Stimulated activated CD4-positive, alpha-beta T cell treated with anti-CD3 and anti-CD28 coated beads, Interleukin-1b, Interleukin-23, amount 100 ng/mL, for 1 hour (primary cell): ENCODE data around the gene MOBP.

Experiments
- DNase-seq, 2 donors: peaks; one replicate each; pipeline ENCODE4 v3.0.0-alpha.2; 2020; ENCODE audit warnings: low read depth in 2 of 2

The MOBP gene

GRCh38 chr3:39497753-39498152 lies 30.3 kb downstream of the MOBP start:
- DNase-seq, result no peak

DNA sequence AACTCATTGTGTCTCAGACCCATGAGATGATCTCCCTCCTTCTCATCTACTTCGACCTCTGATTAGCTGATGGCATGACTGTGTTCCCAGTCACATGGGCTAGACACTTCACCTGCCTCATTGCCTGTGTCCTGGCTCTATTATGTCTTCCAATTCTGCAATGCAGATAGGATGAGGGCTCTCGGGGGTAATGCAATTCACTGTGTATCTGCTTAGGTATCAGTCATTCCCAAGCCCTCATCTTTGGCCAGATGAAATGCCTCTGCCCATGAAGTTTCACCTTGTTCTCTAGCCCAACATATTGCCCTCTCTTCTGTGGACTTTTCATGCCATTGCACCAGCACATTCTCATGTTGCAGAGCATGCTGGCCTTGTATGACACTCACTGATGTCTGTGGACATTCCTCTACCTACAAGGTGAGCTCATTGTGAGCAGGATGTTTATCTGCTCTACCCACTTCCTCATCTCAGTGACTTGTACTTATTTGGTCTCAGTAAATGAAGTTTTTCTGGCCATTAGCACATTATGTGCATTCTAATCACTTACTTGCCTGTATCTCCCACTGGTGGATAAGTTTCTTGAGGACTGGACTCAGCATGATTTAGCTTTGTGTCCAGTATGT lies 32.3 kb downstream of the MOBP start:
- no peak for DNase-seq

GRCh38 chr3:39501059-39501458 lies 33.6 kb downstream of the MOBP start:
- DNase-seq, result no peak

GRCh38 chr3:39501968-39502837 lies 34.7 kb downstream of the MOBP start:
- no peak for DNase-seq

DNA sequence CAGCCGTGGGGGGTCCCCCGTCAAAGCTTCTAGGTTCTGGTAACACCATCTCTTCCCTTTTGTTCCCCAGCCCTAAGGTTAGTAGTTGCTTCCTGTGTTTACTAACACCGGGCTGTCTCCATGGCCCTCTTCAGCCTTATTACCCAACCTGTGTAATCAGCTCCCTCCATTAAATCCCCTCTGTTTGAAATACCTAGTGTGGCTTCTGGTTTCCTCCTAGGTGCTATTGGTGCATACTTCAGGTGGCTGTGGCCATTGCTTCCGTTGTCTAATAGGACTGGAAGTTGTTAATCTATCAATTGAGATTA lies 35.3 kb downstream of the MOBP start:
- DNase-seq, result no peak

GRCh38 chr3:39505866-39506742 lies 38.6 kb downstream of the MOBP start:
- no peak for DNase-seq

GRCh38 chr3:39506863-39507262 lies 39.4 kb downstream of the MOBP start:
- DNase-seq, result no peak

- DNase-seq, result no peak
These were observed 46.4 kb downstream of the MOBP start for GRCh38 chr3:39513791-39514369.

- DNase-seq, result no peak
These were observed 48.4 kb downstream of the MOBP start for GRCh38 chr3:39515681-39516441.

DNA sequence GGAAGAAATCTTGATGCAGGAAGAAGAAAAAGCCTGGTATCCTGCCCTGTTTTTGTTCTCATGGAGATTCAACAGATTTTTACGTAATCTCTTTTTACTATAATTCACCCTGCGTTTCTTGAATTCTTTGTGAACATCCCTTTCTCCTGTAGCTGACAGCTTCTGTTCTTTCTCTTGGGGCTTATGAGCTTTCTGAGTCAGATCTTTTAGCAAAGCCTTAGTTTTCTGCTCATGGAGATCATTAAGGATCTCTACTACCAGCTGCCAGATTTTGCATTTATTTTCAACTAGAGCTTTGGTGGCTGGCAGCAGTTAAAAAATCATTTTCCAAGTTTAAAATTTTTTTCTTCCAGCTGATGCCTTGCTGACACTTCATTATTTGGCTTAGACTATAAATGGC lies 51.6 kb downstream of the MOBP start:
- no peak for DNase-seq

DNA sequence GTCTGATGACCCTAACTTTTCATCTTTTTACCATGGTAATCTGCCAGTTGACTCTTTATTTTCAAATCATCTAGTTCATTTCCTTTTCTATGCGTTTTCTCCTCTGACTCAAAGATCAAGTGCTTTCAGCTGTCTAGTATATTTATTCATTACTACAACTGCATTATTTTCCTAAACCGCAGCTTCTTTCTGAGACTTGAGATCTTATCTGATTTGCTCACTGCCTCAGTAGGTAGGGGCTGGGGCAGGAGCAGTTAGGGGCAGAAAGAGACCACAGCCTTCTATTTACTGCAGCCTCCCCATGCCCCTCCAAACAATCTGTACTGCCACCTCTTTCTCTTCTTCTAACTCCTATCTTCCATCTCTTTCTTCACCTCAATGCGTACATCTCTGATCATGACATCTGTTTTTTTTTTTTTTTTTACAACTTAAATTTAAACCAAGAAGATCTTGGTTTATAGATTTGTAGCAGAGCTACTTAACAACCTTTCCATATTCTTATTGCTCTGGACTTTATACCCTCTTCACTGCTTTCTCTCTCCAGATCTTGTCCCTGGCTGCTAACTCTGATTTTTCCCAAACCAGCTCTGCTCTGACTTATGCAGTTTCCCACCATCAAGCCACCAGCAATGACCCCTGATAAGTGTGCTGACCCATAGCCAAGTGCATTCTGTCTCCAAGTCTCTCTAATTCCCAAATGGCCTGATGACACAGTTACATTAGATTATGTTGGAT lies 52.2 kb downstream of the MOBP start:
- DNase-seq, result no peak

DNA sequence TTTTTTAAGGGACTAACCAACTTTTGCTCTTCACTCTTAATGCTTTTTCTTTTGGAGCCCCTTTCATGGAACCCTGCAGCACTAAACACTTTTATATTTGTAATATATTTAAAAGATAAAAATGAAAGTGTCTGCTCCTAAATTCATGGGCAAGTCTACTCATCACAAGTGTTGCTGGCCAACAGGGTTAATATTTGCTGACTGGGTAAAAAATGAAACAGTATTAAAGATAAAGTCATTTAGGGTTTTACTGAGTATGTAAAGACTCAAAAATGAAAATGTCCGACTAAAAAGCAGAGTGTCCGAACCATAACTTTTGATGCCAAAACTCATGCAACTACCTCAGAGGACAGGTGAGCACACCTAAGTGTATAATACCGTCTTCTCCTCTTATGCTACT lies 54.0 kb downstream of the MOBP start:
- no peak for DNase-seq

DNA sequence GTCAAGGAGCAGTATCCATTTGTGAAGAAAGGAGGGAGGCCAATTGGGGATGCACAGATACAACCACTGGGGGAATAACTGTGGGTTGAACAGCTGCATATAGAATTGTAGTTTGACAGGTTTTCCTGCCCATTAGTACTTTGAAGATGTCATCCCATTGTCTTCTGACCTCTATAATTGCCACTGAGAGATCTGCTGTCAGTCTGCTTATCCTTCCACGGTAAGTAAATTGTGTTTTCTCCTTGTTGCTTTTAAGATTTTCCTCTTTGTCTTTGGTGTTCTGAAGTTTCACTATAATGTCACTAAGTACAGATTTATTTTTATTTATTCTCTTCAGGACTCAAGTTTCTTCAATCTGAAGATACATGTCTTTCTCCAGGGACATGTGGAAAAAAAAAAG lies 56.6 kb downstream of the MOBP start:
- no peak for DNase-seq

- DNase-seq, result no peak
These were observed 61.4 kb downstream of the MOBP start for GRCh38 chr3:39528844-39529243.

DNA sequence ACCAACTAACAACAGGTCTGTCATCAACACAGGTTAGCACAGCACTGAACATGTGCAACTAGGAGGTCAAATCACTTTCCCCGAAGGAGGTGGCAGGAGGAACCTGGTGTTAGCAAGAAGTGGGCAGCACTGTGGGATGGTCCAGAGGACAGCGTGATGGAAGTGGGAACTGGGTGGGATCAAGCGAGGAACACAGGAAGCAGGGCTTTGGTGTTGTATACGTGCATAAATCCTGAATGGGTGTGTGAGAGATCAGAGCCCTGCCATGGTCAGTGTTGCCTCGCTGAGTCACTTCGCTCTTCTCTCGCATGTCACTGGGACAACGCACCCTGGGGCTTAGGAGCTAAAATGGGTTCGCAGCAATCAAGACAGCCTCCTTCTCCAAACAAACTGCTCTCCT lies 62.1 kb downstream of the MOBP start:
- DNase-seq, result no peak

GRCh38 chr3:39531066-39531465 lies 63.6 kb downstream of the MOBP start:
- no peak for DNase-seq

DNA sequence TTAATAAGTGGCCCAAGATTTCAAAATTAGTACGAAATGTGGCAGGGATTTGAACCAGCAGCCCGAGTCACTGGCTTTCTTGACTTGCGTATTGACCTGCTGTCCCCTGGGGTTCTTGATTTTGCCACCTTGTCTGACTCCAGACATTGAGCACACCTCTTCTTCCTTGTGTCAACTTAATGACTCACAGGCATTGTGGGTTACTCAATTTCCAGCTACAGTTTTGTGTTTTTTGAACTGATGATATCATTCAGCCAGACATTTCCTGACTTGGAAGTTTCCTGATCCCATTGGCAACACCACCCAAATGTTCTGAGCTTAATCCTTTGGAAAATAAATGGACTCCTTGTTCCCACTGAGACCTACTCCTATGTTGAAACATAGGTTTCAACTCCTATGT lies 64.2 kb downstream of the MOBP start:
- no peak for DNase-seq

GRCh38 chr3:39532777-39533176 lies 65.3 kb downstream of the MOBP start:
- DNase-seq, result no peak

DNA sequence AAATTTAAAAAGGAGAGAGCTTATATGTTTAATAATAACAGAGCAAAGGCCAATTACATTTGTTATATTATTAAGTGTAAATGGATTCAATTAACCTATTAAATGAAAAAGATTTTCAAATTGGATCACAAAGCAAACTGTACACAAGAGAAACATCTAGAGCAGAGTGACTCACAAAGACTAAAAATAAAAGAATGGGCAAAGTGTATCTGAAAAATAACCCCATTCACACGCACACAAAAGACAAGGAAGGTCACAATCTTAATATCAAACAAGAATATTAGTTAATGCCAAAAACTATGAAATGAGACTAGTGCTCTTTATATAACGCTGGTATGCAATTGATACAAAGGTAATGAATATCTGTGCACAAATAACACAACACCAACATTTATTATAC lies 65.7 kb downstream of the MOBP start:
- no peak for DNase-seq

- no peak for DNase-seq
These were observed 72.9 kb downstream of the MOBP start for GRCh38 chr3:39540162-39540921.
